Measurements from ENCODE around the gene HMGB2.

GRCh38 chr4:173370130-173370476, 35.9 kb upstream of the HMGB2 start:
- TF ChIP-seq CTCF (IDR thresholded peaks at IDR 0.05; ENCODE audit: extremely low read depth in 1 of 2, insufficient read depth in 1 of 2, low read depth in 1 of 2, low read length in 2 of 2) (no peak), POLR2AphosphoS5 (IDR thresholded peaks at IDR 0.05; ENCODE audit: insufficient read depth, low read depth, low read length) (no peak), EZH2 (IDR thresholded peaks at IDR 0.05; ENCODE audit: borderline replicate concordance, low read depth, low read length, severe bottlenecking) (no peak), POLR2A (IDR thresholded peaks at IDR 0.05; ENCODE audit: low read depth, low read length) (no peak), JUN (IDR thresholded peaks at IDR 0.05; ENCODE audit: borderline replicate concordance, insufficient read depth, insufficient read length, low read depth) (no peak), MYC (IDR thresholded peaks at IDR 0.05; ENCODE audit: low read depth, low read length) (no peak)
- TF ChIP-seq, protein P1, sequence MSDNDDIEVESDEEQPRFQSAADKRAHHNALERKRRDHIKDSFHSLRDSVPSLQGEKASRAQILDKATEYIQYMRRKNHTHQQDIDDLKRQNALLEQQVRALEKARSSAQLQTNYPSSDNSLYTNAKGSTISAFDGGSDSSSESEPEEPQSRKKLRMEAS (IDR thresholded peaks at IDR 0.05; ENCODE audit: insufficient read depth, insufficient read length), result no peak

All from endothelial cell of umbilical vein (primary cell).